Smooth muscle cell (in vitro differentiated cells): ENCODE measurements around the gene STARD9. TPM values are rescaled to one million over a fixed set of nuclear protein-coding genes. Genes with fewer than 3 reads are reported as not detected.

ENCODE experiments used
- DNase-seq: peaks from one replicate; lab custom pipeline; 2025; ENCODE audit not compliant: unreplicated experiment; lab: John Stamatoyannopoulos, UW
- H2AFZ ChIP-seq: fragments of 200-600 bp; sonication (generic); 2 replicates; pipeline ENCODE4 v1.6.0; 2016; ENCODE audit warnings: antibody characterized with exemption, low read depth, mild to moderate bottlenecking
- H3F3A ChIP-seq: fragments of 200-600 bp; sonication (generic); 2 replicates; pipeline ENCODE4 v1.6.0; 2017; ENCODE audit warnings: antibody characterized with exemption, low read depth
- H3K27ac ChIP-seq: fragments of 200-600 bp; sonication (generic); 2 replicates; pipeline ENCODE4 v1.5.1; 2016; ENCODE audit warnings: low read depth, mild to moderate bottlenecking
- H3K27me3 ChIP-seq: fragments of 200-600 bp; sonication (generic); 2 replicates; pipeline ENCODE4 v1.6.1; 2016; ENCODE audit warnings: low read depth, mild to moderate bottlenecking
- H3K36me3 ChIP-seq: fragments of 200-600 bp; sonication (generic); 2 replicates; pipeline ENCODE4 v1.5.1; 2016; ENCODE audit warnings: low read depth
- H3K4me1 ChIP-seq: fragments of 200-600 bp; sonication (generic); 2 replicates; pipeline ENCODE4 v1.5.1; 2016; ENCODE audit warnings: low read depth
- H3K4me2 ChIP-seq: fragments of 200-600 bp; sonication (generic); 2 replicates; pipeline ENCODE4 v1.6.0; 2016; ENCODE audit warnings: mild to moderate bottlenecking
- H3K4me3 ChIP-seq: fragments of 200-600 bp; sonication (generic); 2 replicates; pipeline ENCODE4 v1.5.1; 2016; ENCODE audit warnings: mild to moderate bottlenecking
- H3K79me2 ChIP-seq: fragments of 200-600 bp; sonication (generic); 2 replicates; pipeline ENCODE4 v1.6.0; 2016; ENCODE audit warnings: low read depth, mild to moderate bottlenecking
- H3K9ac ChIP-seq: fragments of 200-600 bp; sonication (generic); 2 replicates; pipeline ENCODE4 v1.6.0; 2016; ENCODE audit warnings: low read depth
- H3K9me3 ChIP-seq: fragments of 200-600 bp; sonication (generic); replicated peaks from 2 replicates; pipeline ENCODE4 v1.5.1; 2016; ENCODE audit warnings: low read depth
- H4K20me1 ChIP-seq: fragments of 200-600 bp; sonication (generic); 2 replicates; pipeline ENCODE4 v1.6.0; 2016; ENCODE audit warnings: low read depth
- CTCF ChIP-seq: fragments of 200-600 bp; sonication (generic); IDR thresholded peaks from 2 replicates; pipeline ENCODE4 v1.5.1; 2017; ENCODE audit warnings: borderline replicate concordance, mild to moderate bottlenecking, antibody characterized with exemption; ENCODE audit not compliant: insufficient read depth, poor library complexity, severe bottlenecking
- WGBS: methylation state at CpG from one replicate; pipeline ENCODE4 v1.1.7; 2016; ENCODE audit warnings: low lambda C conversion rate; 5-methylcytosine and 5-hydroxymethylcytosine counted together
- polyA plus RNA-seq: library from polyadenylated mRNA; unstranded; fragments of >200 nt; fragmentation: Nextera tagmentation; extraction: Ambion mirVana; gene quantifications from 2 replicates; pipeline ENCODE4 v1.2.1, GENCODE V29; 2016
- total RNA-seq: library from RNA; depleted of rRNA; stranded (reverse); fragments of >200 nt; gene quantifications from 2 replicates; pipeline ENCODE4 v1.2.3, GENCODE V29; 2014

STARD9 gene
- total and polyA plus RNA-seq, 2 experiments from 2014 or later: 1.6 to 6.3 TPM

DNA sequence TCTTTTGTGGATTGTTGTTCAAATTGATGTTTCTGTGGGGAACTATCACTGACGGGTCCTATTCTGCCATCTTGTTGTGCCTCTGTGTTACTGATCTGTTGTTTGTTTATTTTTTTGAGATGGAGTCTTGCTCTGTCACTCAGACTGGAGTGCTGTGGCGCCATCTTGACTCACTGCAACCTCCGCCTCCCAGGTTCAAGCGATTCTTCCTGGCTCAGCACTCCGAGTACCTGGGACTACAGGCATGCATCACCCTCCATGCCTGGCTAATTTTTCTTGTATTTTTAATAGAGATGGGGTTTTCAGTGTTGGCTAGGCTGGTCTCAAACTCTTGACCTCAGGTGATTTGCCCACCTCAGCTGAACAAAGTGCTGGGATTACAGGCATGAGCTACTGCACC, 129.9 kb downstream of the STARD9 start:
- Histone ChIP-seq H3K27me3 (no peaks in the 10 kb centered on the region), H2AFZ (no peak overlapping the region), H3K27ac (no peak overlapping the region), H3K79me2 (no peaks in the 10 kb centered on the region), H3K36me3 (no peaks in the 10 kb centered on the region), H3K4me2 (no peak overlapping the region), H3K4me1 (no peaks in the 10 kb centered on the region), H3K9me3 (no peaks in the 10 kb centered on the region), H3K4me3 (no peak overlapping the region), H3F3A (no peaks in the 10 kb centered on the region), H4K20me1 (no peaks in the 10 kb centered on the region), H3K9ac (no peak overlapping the region)
- no peak for DNase-seq
- no peak for TF ChIP-seq CTCF
- 95% methylated on average over 5 of the region's 5 CpGs for WGBS

GRCh38 chr15:42707068-42707467, 131.7 kb downstream of the STARD9 start:
- no peak overlapping the region for H3K9ac ChIP-seq
- H3K4me3 ChIP-seq: no peak overlapping the region
- no peaks in the 10 kb centered on the region for H3K79me2 ChIP-seq
- H2AFZ ChIP-seq: no peak overlapping the region
- H3K4me1 ChIP-seq: no peaks in the 10 kb centered on the region
- no peaks in the 10 kb centered on the region for H3K27me3 ChIP-seq
- TF ChIP-seq CTCF: no peak
- no peaks in the 10 kb centered on the region for H3K36me3 ChIP-seq
- no peaks in the 10 kb centered on the region for H3F3A ChIP-seq
- H3K4me2 ChIP-seq: no peak overlapping the region
- 93% methylated on average over 2 of the region's 2 CpGs for WGBS
- H3K9me3 ChIP-seq: no peaks in the 10 kb centered on the region
- no peak for DNase-seq
- no peak overlapping the region for H3K27ac ChIP-seq
- H4K20me1 ChIP-seq: no peaks in the 10 kb centered on the region

DNA sequence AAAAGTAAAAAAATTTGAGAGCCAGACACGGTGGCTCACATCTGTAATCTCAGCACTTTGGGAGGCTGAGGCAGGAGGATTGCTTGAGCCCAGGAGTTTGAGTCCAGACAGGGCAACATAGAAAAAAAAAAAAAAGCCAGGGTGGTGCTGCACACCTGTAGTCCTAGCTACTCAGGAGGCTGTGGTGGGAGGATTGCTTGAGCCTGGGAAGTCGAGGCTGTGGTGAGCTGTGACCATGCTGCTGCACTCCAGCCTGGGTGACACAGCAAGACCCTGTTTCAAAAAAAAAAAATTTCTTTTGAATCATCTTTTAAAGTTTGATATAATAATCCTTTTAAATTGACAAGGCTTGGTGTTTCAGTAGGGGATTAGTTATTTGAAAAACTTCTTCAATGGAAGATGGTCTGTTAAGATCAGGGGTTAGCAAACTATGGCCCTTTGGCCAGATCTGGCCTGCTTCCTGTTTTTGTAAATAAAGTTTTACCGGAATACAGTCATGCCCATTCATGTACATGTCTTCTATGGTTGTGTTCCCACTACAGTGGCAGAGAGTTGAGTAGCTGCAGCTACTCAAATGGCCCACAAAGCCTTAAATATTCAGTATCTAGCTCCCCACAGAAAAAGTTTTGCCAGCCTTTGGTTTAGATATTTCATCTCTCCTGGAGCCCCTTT, 132.6 kb downstream of the STARD9 start:
- no peak overlapping the region for H3K9ac ChIP-seq
- H2AFZ ChIP-seq: no peak overlapping the region
- no peaks in the 10 kb centered on the region for H3F3A ChIP-seq
- H3K4me3 ChIP-seq: no peak overlapping the region
- H3K79me2 ChIP-seq: no peaks in the 10 kb centered on the region
- H4K20me1 ChIP-seq: no peaks in the 10 kb centered on the region
- H3K36me3 ChIP-seq: no peaks in the 10 kb centered on the region
- no peak overlapping the region for H3K4me2 ChIP-seq
- H3K27me3 ChIP-seq: no peaks in the 10 kb centered on the region
- no peaks in the 10 kb centered on the region for H3K9me3 ChIP-seq
- no peak overlapping the region for H3K27ac ChIP-seq
- no peaks in the 10 kb centered on the region for H3K4me1 ChIP-seq
- no peak for DNase-seq
- no peak for TF ChIP-seq CTCF
- 89% methylated on average over 3 of the region's 3 CpGs for WGBS

DNA sequence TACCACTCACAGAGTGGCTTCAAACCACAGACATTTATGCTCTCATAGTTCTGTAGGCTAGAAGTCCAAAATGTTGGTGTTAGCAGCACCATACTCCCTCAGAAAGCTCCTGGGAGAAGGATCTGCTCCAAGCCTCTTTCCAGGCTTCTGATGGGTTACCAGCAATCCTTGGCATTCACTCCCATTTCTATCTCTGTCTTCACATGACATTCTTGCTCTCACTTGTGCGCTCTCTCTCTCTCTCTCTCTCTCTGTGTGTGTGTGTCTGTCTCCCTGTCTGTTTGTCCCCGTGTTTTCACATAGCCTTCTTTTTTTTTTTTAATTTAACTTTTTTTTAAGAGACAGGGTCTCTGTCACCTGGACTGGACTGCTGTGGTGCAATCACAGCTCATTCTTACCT, 135.3 kb downstream of the STARD9 start:
- TF ChIP-seq CTCF: no peak
- Histone ChIP-seq H3K27ac (no peak overlapping the region), H2AFZ (no peak overlapping the region), H3K9me3 (no peaks in the 10 kb centered on the region), H3K36me3 (no peaks in the 10 kb centered on the region), H3F3A (no peaks in the 10 kb centered on the region), H3K4me1 (no peaks in the 10 kb centered on the region), H3K4me3 (no peak overlapping the region), H4K20me1 (no peaks in the 10 kb centered on the region), H3K4me2 (no peak overlapping the region), H3K9ac (no peak overlapping the region), H3K27me3 (no peaks in the 10 kb centered on the region), H3K79me2 (no peaks in the 10 kb centered on the region)
- 97% methylated on average over 2 of the region's 2 CpGs for WGBS
- DNase-seq: no peak
